HG03520 (cell line): ENCODE measurements around the gene IRF6.

Source experiments
- ATAC-seq: cut with Tn5 transposase; IDR thresholded peaks from one replicate; pipeline ENCODE4 v1.9.1; 2021; ENCODE audit warnings: mild to moderate bottlenecking, moderate library complexity; ENCODE audit not compliant: unreplicated experiment

Gene IRF6

GRCh38 chr1:209805875-209806760 is at the start of gene IRF6:
Gene IRF6 (minus strand): TSS chr1:209806142. CDS start chr1:209801413, 4,729 bp downstream.
- peak; percentile 84 for ATAC-seq

- no peak for ATAC-seq
Observed at GRCh38 chr1:209855623-209856022, 49.7 kb upstream of the IRF6 start.

- no peak for ATAC-seq
Observed at GRCh38 chr1:209855006-209855405, 49.1 kb upstream of the IRF6 start.

- no peak for ATAC-seq
Observed at GRCh38 chr1:209854196-209854595, 48.3 kb upstream of the IRF6 start.

GRCh38 chr1:209853676-209854075 is 47.7 kb upstream of the IRF6 start:
- no peak for ATAC-seq

- ATAC-seq: peak; percentile 56
Observed at GRCh38 chr1:209850342-209850979, 44.5 kb upstream of the IRF6 start.

GRCh38 chr1:209849388-209849787 is 43.4 kb upstream of the IRF6 start:
- ATAC-seq: no peak

- no peak for ATAC-seq
Observed at GRCh38 chr1:209845408-209845725, 39.4 kb upstream of the IRF6 start.

GRCh38 chr1:209844695-209845407 is 38.9 kb upstream of the IRF6 start:
- no peak for ATAC-seq

- ATAC-seq: no peak
Observed at GRCh38 chr1:209840611-209841010, 34.7 kb upstream of the IRF6 start.

GRCh38 chr1:209839875-209840546 is 34.1 kb upstream of the IRF6 start:
- no peak for ATAC-seq

GRCh38 chr1:209838537-209838936 is 32.6 kb upstream of the IRF6 start:
- no peak for ATAC-seq

- ATAC-seq: no peak
Observed at GRCh38 chr1:209837671-209838070, 31.7 kb upstream of the IRF6 start.

- no peak for ATAC-seq
Observed at GRCh38 chr1:209835782-209836298, 29.9 kb upstream of the IRF6 start.

GRCh38 chr1:209831615-209832014 is 25.7 kb upstream of the IRF6 start:
- ATAC-seq: no peak

- ATAC-seq: no peak
Observed at GRCh38 chr1:209830722-209831121, 24.8 kb upstream of the IRF6 start.

- no peak for ATAC-seq
Observed at GRCh38 chr1:209829716-209830115, 23.8 kb upstream of the IRF6 start.

- ATAC-seq: peak; percentile 91
Observed at GRCh38 chr1:209827384-209828262, 21.7 kb upstream of the IRF6 start, which contains the start of gene UTP25. Gene UTP25 (plus strand): TSS chr1:209827972. CDS start chr1:209828064, 92 bp downstream.

GRCh38 chr1:209825591-209826434 is 19.9 kb upstream of the IRF6 start:
- no peak for ATAC-seq
